Epithelial cell of proximal tubule (primary cell): ENCODE measurements around the gene METRN. TPM values are rescaled to one million over a fixed set of nuclear protein-coding genes. Genes with fewer than 3 reads are reported as not detected.

Source experiments
- DNase-seq: peaks from one replicate; pipeline ENCODE4 v3.0.0-alpha.2; 2011; ENCODE audit warnings: low read depth
- H3K4me3 ChIP-seq: 2 replicates; pipeline ENCODE4 v1.5.1; 2011; ENCODE audit warnings: low read depth, mild to moderate bottlenecking, low read length
- total RNA-seq: library from RNA; depleted of rRNA; stranded (reverse); fragments of >200 nt; gene quantifications from 2 replicates; pipeline ENCODE4 v1.2.3, GENCODE V29; 2015
- TF ChIP-seq, protein P1 (sequence below): conservative IDR thresholded peaks from 2 replicates; pipeline ENCODE4 v1.5.1; 2012; ENCODE audit warnings: low read depth, mild to moderate bottlenecking, low read length

METRN gene
- total RNA-seq, 1 donor from 2014 or later = 183 TPM

DNA sequence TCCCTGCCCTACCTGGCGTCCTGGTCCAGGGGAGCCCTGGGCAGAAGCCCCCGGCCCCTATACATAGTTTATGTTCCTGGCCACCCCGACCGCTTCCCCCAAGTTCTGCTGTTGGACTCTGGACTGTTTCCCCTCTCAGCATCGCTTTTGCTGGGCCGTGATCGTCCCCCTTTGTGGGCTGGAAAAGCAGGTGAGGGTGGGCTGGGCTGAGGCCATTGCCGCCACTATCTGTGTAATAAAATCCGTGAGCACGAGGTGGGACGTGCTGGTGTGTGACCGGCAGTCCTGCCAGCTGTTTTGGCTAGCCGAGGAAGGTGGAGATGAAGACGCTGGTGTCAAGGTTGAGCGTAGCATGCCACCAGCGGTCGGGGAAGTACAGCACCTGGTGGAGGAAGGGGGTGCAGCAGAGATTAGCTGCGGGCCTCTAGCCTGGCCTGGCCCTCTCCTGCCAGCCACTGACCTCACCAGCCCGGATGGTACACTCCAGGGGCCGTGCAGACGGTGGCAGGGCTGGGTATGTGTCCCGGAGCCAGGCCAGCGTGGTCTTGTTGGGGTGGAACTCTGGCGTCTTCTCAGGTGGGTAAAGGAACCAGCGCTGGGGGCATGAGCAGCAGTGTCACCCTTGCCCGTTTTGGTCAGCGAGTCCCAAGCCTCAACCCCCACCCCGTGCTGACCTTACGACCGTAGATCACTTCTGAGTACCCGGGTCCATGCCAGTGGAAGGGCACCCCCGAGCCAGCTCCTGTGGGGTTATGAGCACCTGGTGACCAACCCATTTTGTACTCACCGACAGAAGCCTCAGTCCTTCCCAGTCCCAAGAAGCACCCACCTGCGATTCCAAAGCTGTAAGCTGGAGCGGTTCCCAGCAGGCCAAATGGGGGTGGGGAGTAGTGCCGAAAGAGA is 32.2 kb upstream of the METRN start:
- peak overlapping the region; percentile 76 for H3K4me3 ChIP-seq
- TF ChIP-seq, protein P1, sequence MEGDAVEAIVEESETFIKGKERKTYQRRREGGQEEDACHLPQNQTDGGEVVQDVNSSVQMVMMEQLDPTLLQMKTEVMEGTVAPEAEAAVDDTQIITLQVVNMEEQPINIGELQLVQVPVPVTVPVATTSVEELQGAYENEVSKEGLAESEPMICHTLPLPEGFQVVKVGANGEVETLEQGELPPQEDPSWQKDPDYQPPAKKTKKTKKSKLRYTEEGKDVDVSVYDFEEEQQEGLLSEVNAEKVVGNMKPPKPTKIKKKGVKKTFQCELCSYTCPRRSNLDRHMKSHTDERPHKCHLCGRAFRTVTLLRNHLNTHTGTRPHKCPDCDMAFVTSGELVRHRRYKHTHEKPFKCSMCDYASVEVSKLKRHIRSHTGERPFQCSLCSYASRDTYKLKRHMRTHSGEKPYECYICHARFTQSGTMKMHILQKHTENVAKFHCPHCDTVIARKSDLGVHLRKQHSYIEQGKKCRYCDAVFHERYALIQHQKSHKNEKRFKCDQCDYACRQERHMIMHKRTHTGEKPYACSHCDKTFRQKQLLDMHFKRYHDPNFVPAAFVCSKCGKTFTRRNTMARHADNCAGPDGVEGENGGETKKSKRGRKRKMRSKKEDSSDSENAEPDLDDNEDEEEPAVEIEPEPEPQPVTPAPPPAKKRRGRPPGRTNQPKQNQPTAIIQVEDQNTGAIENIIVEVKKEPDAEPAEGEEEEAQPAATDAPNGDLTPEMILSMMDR = no peak
- DNase-seq = no peak

DNA sequence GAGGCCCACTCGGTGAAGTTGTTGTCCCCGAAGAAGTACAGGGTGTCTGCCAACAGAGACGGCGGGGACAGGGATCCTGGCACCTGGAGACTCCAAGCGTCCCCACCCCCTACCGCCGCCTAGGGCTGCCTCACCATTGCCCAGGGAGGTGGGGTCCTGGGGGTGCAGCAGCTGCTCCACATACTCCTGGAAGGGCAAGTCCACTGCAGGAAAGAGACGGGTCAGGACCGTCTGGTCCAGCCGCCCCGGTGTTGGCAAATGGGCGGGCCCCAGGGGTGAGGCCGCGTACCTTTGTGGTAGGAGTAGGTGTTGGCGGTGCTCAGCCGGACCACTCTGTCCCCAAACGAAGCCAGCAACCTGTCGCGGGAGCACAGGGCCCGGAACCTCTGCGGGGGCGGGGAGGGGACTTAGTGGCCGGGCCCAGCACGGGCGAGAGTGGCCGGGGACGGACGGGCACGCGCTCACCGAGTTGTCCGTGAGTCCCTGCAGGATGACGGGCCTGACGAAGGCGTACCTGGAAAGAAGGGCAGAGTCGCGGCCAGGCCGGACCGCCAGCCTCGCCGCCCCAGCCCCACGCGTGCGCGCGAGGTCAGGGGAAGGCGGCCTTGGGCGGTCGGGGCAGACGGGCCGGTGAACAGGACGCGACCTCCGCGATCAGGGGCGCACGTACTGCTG is 31.4 kb upstream of the METRN start:
- DNase-seq = no peak

DNA sequence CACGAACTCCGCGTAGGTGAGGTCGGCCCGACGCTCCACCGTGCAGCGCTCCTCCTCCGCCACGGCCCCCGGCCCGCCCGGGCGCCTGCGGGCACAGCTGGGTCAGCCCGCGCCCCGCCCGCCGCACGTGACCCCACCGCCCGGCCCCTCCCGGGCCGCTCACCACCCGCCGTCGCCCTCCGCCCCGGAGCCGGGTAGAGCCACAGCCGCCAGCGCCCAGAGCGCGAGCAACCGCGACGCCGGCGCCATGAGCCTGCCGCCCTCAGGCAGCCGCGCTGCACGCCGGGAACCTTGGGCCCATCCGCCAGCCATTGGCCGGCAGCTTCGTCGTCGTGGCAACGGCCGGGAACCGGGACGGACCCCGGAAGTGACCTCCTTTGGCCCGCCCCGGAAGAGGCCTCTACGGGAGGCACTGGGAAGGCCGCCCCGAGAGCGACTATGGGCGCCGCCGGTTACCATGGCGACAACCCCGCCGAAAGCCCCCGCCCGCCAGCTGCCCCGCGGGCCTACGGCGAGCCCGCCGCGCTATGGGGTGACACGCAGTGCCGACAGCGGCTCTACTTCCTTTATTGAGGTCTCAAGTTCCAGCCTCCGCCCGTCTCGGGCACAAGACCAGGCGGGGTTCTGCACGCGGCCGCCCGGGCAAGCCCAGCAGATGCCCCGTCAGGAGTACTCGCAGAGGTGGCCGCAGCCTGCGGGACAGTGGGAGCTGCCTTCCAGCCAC is 30.7 kb upstream of the METRN start, which contains the start of gene JMJD8:
JMJD8 (minus strand) TSS at position 264 of the 724 bp plus-strand sequence; CDS start at position 249, 15 bp downstream.
- TF ChIP-seq, protein P1 = no peak
- no peak for DNase-seq
- H3K4me3 ChIP-seq = peak within 1 kb of the TSS; percentile 76

More for the DNA sequence above, 31.4 kb upstream of the METRN start:
- H3K4me3 ChIP-seq = peak overlapping the region; percentile 76
- TF ChIP-seq, protein P1 = no peak

DNA sequence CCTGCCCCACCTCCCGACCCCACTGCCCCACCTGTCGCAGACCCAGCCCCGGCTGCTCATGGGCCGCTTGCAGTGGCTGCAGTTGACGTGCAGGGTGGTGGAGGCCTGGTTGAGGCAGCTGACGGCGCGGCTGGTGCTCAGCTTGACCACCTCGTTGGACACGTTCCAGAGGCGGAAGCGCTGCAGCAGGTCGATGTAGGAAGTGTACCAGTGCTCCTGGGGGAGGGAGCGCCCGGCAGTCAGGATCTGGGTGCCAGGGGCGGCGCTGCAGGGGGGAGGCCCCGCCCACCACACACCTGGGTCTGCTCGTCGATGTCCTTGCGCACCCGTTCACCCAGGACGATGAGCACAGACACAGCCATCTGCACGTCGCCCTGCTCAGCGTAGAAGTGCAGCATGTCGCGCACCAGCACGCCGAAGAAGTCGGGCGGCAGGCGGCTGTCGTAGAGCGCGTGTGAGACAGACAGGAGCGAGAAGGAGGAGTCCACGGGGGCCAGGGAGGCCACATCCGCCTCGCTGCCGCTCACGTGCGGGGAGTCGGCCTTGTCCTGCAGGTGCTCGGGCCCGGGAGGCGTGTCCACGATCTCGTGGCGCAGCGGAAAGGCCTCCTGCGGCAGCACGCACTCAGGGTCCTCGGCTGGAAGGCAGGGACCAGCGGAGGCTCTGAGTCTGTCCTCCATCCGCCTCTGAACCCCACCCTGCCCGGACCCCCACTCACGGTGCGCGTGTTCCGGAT is 29.8 kb upstream of the METRN start:
- DNase-seq = no peak
- peak overlapping the region; percentile 76 for H3K4me3 ChIP-seq
- TF ChIP-seq, protein P1 = no peak

DNA sequence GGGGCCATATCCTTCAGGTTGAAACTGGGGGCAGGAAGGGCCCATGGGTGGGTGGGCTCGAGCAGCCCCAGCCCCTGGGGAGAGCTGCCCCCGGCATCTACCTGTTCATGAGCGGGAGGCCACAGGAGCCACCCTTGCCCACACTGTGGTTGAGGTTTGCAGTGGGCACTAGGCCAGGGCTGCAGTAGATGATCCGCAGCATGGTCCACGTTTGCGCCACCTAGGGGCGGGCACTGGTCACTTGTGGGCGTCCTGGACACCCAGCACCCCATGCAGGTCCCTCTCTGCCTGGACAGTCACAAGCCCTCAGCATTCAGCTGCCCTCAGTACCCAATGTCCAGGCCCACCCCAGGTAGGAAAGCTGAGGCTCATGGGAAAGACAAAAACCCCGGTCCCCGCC is 29.0 kb upstream of the METRN start:
- H3K4me3 ChIP-seq = no peak overlapping the region
- no peak for DNase-seq
- TF ChIP-seq, protein P1 = peak; percentile 61
